Mononuclear cell (primary cell): ENCODE data around the gene PRKAB2. TPM values are rescaled to one million over a fixed set of nuclear protein-coding genes. Genes with fewer than 3 reads are reported as not detected.
"Not testable (repeated sequence)": the region's sequence is repeated elsewhere in the genome, so short reads cannot be mapped to it uniquely, and the experiment has no call there.

Source experiments
- H3K27me3 ChIP-seq: 2 replicates; pipeline ENCODE4 v1.6.0; 2011; ENCODE audit warnings: low read length, control low read depth; ENCODE audit not compliant: insufficient read depth
- H3K4me1 ChIP-seq: 2 replicates; pipeline ENCODE4 v1.5.1; 2011; ENCODE audit warnings: mild to moderate bottlenecking, low read length, control low read depth; ENCODE audit not compliant: insufficient read depth
- H3K4me3 ChIP-seq: 2 replicates; pipeline ENCODE4 v1.5.1; 2011; ENCODE audit warnings: mild to moderate bottlenecking, low read length, moderate library complexity
- H3K9me3 ChIP-seq: 2 replicates; pipeline ENCODE4 v1.5.1; 2011; ENCODE audit warnings: low read depth, mild to moderate bottlenecking, control low read depth, low read length
- total RNA-seq: library from RNA; depleted of rRNA; stranded (reverse); fragments of >200 nt; gene quantifications from one replicate; pipeline ENCODE4 v1.2.3, GENCODE V29; 2012

The PRKAB2 gene
- total RNA-seq, 1 donor: 9.3 TPM

DNA sequence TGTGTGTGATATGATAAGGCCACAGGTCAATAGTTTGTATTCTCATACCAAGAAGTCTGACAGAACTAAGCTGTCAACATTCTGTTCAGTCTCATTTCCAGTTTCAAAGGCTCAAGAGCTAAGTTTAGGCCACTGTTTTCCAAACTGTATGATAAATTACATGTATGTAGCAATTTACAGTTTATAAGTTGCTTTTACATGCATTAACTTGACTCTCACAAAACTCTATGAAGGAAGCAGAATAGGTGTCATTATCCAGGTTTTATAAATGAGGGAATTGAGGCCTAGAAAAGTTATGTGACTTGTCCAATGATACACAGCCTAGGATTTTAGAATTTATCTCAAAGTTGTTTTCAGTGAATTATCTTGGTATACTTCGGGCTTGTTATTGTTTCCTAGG is 29.5 kb upstream of the PRKAB2 start:
- H3K9me3 ChIP-seq: no peaks in the 10 kb centered on the region
- H3K27me3 ChIP-seq: no peaks in the 10 kb centered on the region
- no peak overlapping the region for H3K4me3 ChIP-seq

DNA sequence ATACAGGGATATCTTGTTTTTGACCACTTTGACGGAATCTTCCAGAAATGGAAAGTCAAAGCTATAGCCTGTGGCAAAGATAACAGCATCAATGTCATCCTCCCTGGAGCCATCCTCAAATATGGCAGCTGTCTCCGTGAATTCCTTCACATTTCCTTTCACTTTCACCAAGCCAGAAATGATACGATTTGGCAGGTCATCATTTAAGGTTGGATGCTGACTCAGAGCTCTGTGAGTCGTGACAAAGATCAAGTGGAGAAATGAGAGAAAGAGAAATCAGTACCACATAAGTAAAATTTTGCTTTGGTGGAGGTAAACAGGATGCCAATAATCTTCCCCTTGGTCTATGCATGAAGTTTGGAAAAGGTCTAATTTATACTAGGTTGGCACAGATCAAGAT is 29.0 kb upstream of the PRKAB2 start:
- H3K4me3 ChIP-seq: no peak overlapping the region
- no peaks in the 10 kb centered on the region for H3K9me3 ChIP-seq
- H3K27me3 ChIP-seq: no peaks in the 10 kb centered on the region
- H3K4me1 ChIP-seq: peaks cover 15% of the 10 kb centered on the region

More for the DNA sequence above, 29.5 kb upstream of the PRKAB2 start:
- peaks cover 15% of the 10 kb centered on the region for H3K4me1 ChIP-seq

- H3K4me3 ChIP-seq, H3K27me3 ChIP-seq, H3K9me3 ChIP-seq, H3K4me1 ChIP-seq: not testable (repeated sequence)
Measured at GRCh38 chr1:147197324-147197723, 25.1 kb upstream of the PRKAB2 start.

- H3K27me3 ChIP-seq: no peaks in the 10 kb centered on the region
- no peaks in the 10 kb centered on the region for H3K9me3 ChIP-seq
- no peaks in the 10 kb centered on the region for H3K4me1 ChIP-seq
- no peak overlapping the region for H3K4me3 ChIP-seq
Measured at GRCh38 chr1:147189514-147189913, 17.2 kb upstream of the PRKAB2 start.

DNA sequence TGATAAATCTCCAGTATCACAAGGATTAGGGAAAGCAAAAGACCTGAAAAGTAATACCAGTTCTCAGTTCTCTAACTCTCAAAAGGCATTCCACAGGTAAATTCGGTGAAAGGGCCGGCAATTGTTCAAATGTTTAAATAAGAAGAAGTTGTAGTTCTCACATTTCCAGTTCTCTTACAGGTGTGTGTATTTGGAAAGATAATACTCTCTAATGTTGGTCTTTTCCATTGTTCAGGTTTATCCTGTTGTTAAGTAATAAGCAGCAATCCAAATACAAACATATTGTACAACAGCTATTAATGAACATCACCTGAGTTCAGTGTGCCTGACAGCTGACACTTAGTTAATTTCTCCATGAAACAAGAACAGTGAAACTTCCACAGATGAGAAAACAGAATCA is 13.2 kb upstream of the PRKAB2 start:
- H3K27me3 ChIP-seq: no peaks in the 10 kb centered on the region
- H3K4me1 ChIP-seq: no peaks in the 10 kb centered on the region
- no peak overlapping the region for H3K4me3 ChIP-seq
- H3K9me3 ChIP-seq: no peaks in the 10 kb centered on the region

DNA sequence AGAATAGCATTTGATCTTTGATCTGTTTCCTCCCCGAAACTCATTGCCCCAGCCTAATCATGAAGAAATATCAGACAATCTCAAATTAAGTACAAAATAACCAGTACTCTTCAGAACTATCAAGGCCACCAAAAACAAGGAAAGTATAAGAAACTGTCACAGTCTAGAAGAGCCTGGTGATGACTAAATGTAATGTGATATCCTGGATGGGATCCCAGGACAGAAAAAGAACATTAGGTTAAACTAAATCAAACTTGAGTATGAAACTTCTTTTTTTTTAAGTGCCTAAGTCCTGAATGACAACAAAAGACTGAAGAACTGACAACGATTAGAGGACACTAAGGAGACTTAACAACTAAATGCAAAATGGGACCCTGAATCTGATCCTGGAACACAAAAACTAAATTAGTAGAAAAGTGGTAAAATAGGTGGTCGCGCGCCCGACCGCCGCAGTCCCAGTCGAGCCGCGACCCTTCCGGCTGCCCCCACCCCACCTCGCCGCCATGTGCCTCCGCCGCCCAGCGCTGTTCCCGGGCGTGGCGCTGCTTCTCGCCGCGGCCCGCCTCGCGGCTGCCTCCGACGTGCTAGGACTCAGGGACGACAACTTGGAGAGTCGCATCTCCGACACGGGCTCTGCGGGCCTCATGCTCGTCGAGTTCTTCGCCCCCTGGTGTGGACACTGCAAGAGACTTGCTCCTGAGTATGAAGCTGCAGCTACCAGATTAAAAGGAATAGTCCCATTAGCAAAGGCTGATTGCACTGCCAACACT is 5.5 kb upstream of the PRKAB2 start:
- Histone ChIP-seq H3K4me1 (peaks cover 9% of the 10 kb centered on the region), H3K27me3 (no peaks in the 10 kb centered on the region), H3K4me3 (no peak overlapping the region), H3K9me3 (no peaks in the 10 kb centered on the region)

DNA sequence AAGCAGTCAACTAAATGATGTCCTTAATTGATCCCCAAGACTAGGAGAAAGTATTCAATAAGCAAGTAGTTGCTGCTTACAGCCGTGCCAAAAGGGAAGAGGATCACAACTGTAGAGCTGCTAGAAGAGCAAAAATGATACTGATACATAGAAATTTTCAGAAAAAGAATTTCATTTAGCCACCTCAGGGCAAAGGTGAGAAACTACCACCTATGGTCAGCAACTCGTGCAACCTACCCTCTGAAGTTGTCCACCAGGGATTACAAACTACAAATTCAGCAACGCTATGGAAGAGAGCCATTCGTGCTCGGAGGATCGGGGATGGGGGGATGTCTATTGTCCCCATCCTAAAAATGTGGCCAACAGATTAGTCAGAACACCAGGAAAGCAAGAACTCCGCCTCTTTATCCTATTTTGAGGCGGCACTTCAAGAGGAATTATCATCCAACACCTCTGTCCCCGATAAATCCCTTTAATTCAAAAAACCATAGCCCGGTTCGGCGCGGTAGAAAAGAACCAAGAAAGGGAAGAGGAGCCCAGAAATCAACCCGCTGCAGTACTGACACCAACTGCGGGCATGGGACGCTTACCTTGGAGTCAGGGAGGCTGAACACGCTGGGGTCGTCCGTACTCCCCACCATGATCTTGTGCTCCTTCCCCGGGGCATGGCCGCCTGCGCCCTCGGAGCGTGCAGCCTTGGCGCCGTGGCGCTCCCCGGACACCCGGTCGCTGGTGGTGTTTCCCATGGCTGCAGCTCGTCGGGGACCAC is 687 bp downstream of the PRKAB2 start:
- Histone ChIP-seq H3K9me3 (no peaks in the 10 kb centered on the region), H3K4me3 (peak overlapping the region; percentile 84), H3K27me3 (no peaks in the 10 kb centered on the region), H3K4me1 (peaks cover 22% of the 10 kb centered on the region)

- peaks cover 22% of the 10 kb centered on the region for H3K4me1 ChIP-seq
- H3K4me3 ChIP-seq: no peak overlapping the region
- H3K27me3 ChIP-seq: no peaks in the 10 kb centered on the region
- no peaks in the 10 kb centered on the region for H3K9me3 ChIP-seq
Measured at GRCh38 chr1:147169840-147170674, 2.2 kb downstream of the PRKAB2 start.

GRCh38 chr1:147169171-147169570 is 3.1 kb downstream of the PRKAB2 start:
- H3K27me3 ChIP-seq: no peaks in the 10 kb centered on the region
- no peaks in the 10 kb centered on the region for H3K9me3 ChIP-seq
- H3K4me1 ChIP-seq: peaks cover 22% of the 10 kb centered on the region
- no peak overlapping the region for H3K4me3 ChIP-seq

DNA sequence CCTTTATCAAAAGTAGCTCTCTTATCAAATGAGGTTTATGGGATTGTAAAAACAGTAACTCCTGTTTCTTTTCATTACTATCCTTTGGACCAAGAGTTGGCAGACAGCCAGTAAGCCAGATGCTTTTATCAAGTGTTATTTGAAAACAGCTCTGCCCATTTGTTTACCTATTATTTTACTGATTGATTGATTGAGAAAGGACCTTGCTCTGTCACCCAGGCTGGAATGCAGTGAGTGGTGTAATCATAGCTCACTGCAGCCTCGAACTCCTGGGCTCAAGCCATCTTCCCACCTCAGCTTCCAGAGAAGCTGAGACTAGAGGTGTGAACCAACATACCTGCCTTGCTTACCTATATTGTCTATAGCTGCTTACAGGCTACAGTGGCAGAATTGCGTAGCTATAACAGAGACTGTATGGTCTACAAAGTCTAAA is 3.6 kb downstream of the PRKAB2 start:
- Histone ChIP-seq H3K4me1 (peaks cover 19% of the 10 kb centered on the region), H3K9me3 (no peaks in the 10 kb centered on the region), H3K4me3 (no peak overlapping the region), H3K27me3 (no peaks in the 10 kb centered on the region)

GRCh38 chr1:147167365-147167764 is 4.9 kb downstream of the PRKAB2 start:
- Histone ChIP-seq H3K4me1 (peaks cover 13% of the 10 kb centered on the region), H3K27me3 (no peaks in the 10 kb centered on the region), H3K4me3 (no peak overlapping the region), H3K9me3 (no peaks in the 10 kb centered on the region)

GRCh38 chr1:147163019-147163418 is 9.3 kb downstream of the PRKAB2 start:
- H3K27me3 ChIP-seq: no peaks in the 10 kb centered on the region
- no peaks in the 10 kb centered on the region for H3K9me3 ChIP-seq
- no peak overlapping the region for H3K4me3 ChIP-seq
- H3K4me1 ChIP-seq: no peaks in the 10 kb centered on the region

DNA sequence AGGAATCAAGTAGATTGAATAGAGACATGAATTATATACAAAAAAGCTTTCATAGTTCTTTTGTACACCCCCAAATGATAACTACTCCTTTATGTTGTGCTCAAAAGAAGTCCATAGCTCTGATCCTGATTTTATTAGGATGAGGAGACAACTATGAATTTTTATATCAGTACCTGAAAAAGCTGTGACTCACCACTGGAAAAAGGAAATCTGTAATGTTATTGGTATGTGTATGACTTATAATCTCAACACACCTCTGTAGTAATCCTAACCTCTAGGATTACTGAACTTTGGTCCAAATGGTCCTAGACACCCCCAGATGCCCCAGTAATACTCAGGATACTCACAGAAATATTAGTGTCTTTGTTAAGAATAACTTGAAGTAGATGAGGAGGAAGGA is 10.2 kb downstream of the PRKAB2 start:
- no peak overlapping the region for H3K4me3 ChIP-seq
- H3K9me3 ChIP-seq: no peaks in the 10 kb centered on the region
- no peaks in the 10 kb centered on the region for H3K27me3 ChIP-seq
- H3K4me1 ChIP-seq: no peaks in the 10 kb centered on the region

DNA sequence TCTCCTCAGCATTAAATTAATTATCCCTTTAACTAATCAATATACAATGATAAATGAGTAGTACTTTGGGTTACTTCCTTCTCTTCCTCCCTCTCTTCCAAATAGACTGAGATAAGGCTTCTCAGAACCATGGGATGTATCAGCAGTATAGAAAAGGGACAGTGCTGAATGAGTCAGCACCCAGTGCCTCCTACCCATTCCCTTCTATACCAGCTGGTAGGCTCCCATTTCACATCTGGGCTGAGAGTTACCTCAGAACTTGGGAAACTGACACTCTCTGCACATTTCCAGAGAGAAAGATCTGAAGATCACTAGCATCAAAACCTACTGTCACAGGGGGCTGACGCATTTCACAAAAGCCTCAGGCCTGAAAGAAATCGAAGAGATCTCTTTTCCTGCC is 15.2 kb downstream of the PRKAB2 start:
- H3K27me3 ChIP-seq, H3K4me1 ChIP-seq, H3K9me3 ChIP-seq, H3K4me3 ChIP-seq: not testable (repeated sequence)

DNA sequence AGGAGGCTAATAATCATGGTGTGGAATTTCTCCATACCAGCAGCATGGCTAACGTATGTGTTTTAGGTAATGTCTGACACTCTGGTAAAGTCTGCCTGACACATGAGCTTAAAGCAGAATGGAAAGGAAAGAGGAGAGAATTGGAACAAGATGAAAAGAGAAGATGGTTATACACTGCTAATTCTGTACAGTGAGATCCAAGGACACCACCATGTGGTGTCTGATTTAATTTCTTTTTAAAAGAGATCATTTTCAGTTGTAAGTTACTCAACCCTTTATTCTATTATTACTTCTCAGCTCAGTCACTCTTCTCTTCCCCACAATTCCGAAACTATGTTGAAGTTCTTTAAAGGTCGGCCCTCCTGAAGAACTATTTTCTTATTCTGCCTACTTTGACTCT is 15.6 kb downstream of the PRKAB2 start:
- Histone ChIP-seq H3K4me3 (no peak overlapping the region), H3K4me1 (no peaks in the 10 kb centered on the region), H3K9me3 (no peaks in the 10 kb centered on the region), H3K27me3 (no peaks in the 10 kb centered on the region)
